Measurements from ENCODE around the gene PLA1A.
A peak's percentile ranks its signal among the peaks of the same experiment; 100 is the strongest.

PLA1A gene

DNA sequence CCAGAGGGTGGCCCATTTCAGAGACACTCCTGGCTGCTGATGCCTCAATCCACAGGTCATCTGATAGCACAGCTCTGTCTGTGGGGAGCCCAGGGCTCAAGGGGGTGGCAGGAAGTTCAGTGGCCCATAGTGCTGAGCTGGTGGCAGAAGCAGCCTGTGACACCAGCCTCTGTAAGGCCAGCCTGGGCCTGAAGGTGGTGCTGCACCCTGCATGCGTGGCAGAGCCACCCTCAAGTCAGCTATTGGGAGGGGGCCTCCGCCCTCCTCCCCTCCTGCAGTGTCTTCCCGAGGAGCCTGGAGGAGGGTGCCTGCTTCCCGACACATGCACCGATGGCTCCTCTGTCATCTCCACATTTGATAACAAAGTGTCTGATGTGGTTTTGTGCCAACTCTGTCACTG is 3.0 kb downstream of the PLA1A start:
- H3K9me3 ChIP-seq (ENCODE audit: low read length) = no peaks in the 10 kb centered on the region
- TF ChIP-seq CTCF (IDR thresholded peaks at IDR 0.05; ENCODE audit: low read length) (peak; percentile 70), EZH2 (IDR thresholded peaks at IDR 0.05; ENCODE audit: borderline replicate concordance, low read length) (no peak)
- H3K36me3 ChIP-seq (ENCODE audit: insufficient read depth, low read length) = no peaks in the 10 kb centered on the region
- H3K4me1 ChIP-seq (ENCODE audit: insufficient read depth, low read length, severe bottlenecking) = no peaks in the 10 kb centered on the region
- H3F3A ChIP-seq (ENCODE audit: insufficient read depth, low read length) = no peaks in the 10 kb centered on the region
- H3K9me2 ChIP-seq (ENCODE audit: low read depth, low read length) = no peaks in the 10 kb centered on the region
- no peaks in the 10 kb centered on the region for H4K20me1 ChIP-seq (ENCODE audit: insufficient read depth, low read length)
- H3K27me3 ChIP-seq (ENCODE audit: insufficient read depth, low read length) = no peaks in the 10 kb centered on the region
- no peak overlapping the region for H3K27ac ChIP-seq (ENCODE audit: low read depth, low read length, poor library complexity, severe bottlenecking)
- no peaks in the 10 kb centered on the region for H3K79me2 ChIP-seq (ENCODE audit: insufficient read depth, low read length)
- H3K4me3 ChIP-seq (ENCODE audit: low read depth, low read length, poor library complexity, severe bottlenecking) = no peak overlapping the region
- H3K9ac ChIP-seq (ENCODE audit: low read length) = no peak overlapping the region
- H3K4me2 ChIP-seq (ENCODE audit: low read length) = no peak overlapping the region
- H2AFZ ChIP-seq (ENCODE audit: low read length) = no peak overlapping the region

GRCh38 chr3:119601154-119601553 is 3.5 kb downstream of the PLA1A start:
- no peak overlapping the region for H3K4me3 ChIP-seq (ENCODE audit: low read depth, low read length, poor library complexity, severe bottlenecking)
- no peaks in the 10 kb centered on the region for H4K20me1 ChIP-seq (ENCODE audit: insufficient read depth, low read length)
- H3K79me2 ChIP-seq (ENCODE audit: insufficient read depth, low read length) = no peaks in the 10 kb centered on the region
- no peaks in the 10 kb centered on the region for H3K4me1 ChIP-seq (ENCODE audit: insufficient read depth, low read length, severe bottlenecking)
- no peaks in the 10 kb centered on the region for H3K9me3 ChIP-seq (ENCODE audit: low read length)
- no peak overlapping the region for H3K9ac ChIP-seq (ENCODE audit: low read length)
- no peak overlapping the region for H2AFZ ChIP-seq (ENCODE audit: low read length)
- H3K4me2 ChIP-seq (ENCODE audit: low read length) = no peak overlapping the region
- no peaks in the 10 kb centered on the region for H3K9me2 ChIP-seq (ENCODE audit: low read depth, low read length)
- no peak overlapping the region for H3K27ac ChIP-seq (ENCODE audit: low read depth, low read length, poor library complexity, severe bottlenecking)
- no peaks in the 10 kb centered on the region for H3K36me3 ChIP-seq (ENCODE audit: insufficient read depth, low read length)
- TF ChIP-seq CTCF (IDR thresholded peaks at IDR 0.05; ENCODE audit: low read length) = no peak; the same call in 1 of the 2 replicates
- no peak for TF ChIP-seq EZH2 (IDR thresholded peaks at IDR 0.05; ENCODE audit: borderline replicate concordance, low read length)
- no peaks in the 10 kb centered on the region for H3F3A ChIP-seq (ENCODE audit: insufficient read depth, low read length)
- H3K27me3 ChIP-seq (ENCODE audit: insufficient read depth, low read length) = no peaks in the 10 kb centered on the region

DNA sequence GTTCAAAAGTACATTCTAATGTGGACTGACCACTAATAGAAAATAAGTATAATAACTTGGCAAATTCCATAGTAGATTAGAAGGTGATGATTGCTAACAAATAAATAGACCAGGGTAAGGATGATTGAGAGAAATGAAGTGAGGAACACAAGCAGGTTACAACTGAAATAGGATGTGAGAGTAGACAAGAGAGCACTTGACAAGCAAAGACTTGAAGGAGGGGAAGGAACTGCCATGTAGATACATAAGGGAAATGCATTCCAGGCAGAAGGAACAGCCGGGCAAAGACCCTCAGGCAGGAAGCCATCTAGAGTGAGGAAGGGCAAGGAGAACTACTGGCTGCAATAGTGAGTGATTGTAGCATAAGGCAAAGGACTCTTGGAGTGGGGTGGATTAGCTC is 5.0 kb downstream of the PLA1A start:
- Histone ChIP-seq H3K4me3 (ENCODE audit: low read depth, low read length, poor library complexity, severe bottlenecking) (no peak overlapping the region), H3K9me2 (ENCODE audit: low read depth, low read length) (no peaks in the 10 kb centered on the region), H3K4me2 (ENCODE audit: low read length) (no peak overlapping the region), H4K20me1 (ENCODE audit: insufficient read depth, low read length) (no peaks in the 10 kb centered on the region), H3K9me3 (ENCODE audit: low read length) (no peaks in the 10 kb centered on the region), H3K27me3 (ENCODE audit: insufficient read depth, low read length) (no peaks in the 10 kb centered on the region), H3F3A (ENCODE audit: insufficient read depth, low read length) (no peaks in the 10 kb centered on the region), H3K4me1 (ENCODE audit: insufficient read depth, low read length, severe bottlenecking) (no peaks in the 10 kb centered on the region), H3K79me2 (ENCODE audit: insufficient read depth, low read length) (no peaks in the 10 kb centered on the region), H3K9ac (ENCODE audit: low read length) (no peak overlapping the region), H3K36me3 (ENCODE audit: insufficient read depth, low read length) (no peaks in the 10 kb centered on the region), H2AFZ (ENCODE audit: low read length) (no peak overlapping the region), H3K27ac (ENCODE audit: low read depth, low read length, poor library complexity, severe bottlenecking) (no peak overlapping the region)
- TF ChIP-seq EZH2 (IDR thresholded peaks at IDR 0.05; ENCODE audit: borderline replicate concordance, low read length) (no peak), CTCF (IDR thresholded peaks at IDR 0.05; ENCODE audit: low read length) (no peak)
